IPS-18c (cell line): ENCODE data around the gene CLSTN2.

Experiments used
- H3K4me3 ChIP-seq: 2 replicates; pipeline ENCODE4 v1.7.0; 2013; ENCODE audit warnings: low read depth, mild to moderate bottlenecking, low read length, moderate library complexity; ENCODE audit not compliant: insufficient read depth
- H3K9me3 ChIP-seq: one replicate; pipeline ENCODE4 v1.6.1; 2013; ENCODE audit warnings: mild to moderate bottlenecking, low read length, moderate library complexity; ENCODE audit not compliant: control insufficient read depth, insufficient read depth

Gene CLSTN2

DNA sequence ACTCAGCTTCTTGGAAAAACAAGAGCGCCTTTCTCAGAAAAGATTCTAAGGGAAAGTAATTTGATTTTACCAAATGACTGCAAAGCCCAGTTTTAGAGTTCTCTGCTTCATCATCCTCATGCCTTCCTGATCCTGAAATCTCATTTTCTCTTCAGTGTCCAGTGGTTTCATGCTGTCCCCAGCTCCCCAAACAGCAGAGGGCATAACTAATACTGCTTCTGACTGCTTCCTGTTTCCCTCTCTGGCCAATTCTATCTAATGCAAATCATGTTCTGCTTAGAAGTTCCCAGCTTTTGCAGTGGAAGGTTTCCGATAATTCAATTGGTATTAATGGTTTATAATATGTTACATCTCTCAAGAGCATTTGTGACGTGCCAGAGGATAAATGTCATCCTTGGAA is 161.1 kb downstream of the CLSTN2 start:
- H3K4me3 ChIP-seq, result no peak overlapping the region
- H3K9me3 ChIP-seq, result no peaks in the 10 kb centered on the region

DNA sequence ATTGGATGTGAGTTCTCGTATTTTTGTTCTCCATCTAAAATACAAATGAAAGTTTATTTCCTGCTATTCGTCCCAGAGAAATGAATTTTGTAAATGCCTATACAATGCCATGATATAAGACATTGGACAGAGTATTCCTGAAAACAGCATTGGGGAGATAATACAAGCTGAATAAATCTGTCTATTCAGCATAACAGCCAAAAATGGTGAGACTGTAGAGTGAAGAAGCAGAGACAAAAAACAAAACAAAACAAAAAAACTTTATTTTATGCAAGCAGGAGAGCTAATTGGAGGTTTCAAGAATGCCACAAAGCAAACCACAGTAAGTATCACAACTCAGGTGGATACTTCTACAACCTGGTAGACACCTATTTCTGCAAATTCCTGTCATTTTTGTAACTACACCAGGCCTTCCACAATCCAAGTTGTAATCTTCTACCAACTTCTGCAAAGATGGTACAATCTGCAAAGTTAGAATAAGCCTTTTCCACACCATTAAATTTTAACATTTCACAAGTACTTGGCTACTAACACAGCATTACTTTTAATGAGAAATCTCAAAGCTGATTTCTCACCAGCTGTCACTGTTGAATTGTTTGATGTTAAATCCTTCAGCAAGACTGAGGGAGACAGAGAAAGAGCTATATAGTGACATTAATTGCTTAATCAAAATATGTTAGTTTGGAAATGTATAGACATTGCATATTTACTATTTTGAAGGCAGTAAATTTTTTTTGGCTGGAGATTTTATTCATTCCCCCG is 163.1 kb downstream of the CLSTN2 start:
- Histone ChIP-seq H3K9me3 (no peaks in the 10 kb centered on the region), H3K4me3 (no peak overlapping the region)

DNA sequence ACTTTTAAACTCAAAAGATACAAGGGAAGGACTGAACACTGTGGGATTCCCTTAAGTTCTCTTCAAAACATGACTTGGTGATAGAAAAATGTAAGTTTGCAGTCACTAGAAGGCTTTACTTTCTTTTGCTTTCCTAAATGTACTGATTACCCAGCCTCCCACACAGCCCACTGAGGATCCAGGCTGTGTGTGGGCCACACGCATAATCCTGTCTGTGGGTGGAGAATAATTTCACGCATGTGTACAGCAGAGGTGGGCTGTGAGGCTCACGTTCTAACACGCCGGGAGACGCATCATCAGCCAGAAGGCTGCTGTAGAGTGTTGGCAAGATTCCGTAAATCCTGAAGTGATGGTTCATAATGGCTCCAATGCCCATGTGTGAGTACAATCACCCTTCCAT is 165.5 kb downstream of the CLSTN2 start:
- H3K4me3 ChIP-seq, result no peak overlapping the region
- H3K9me3 ChIP-seq, result no peaks in the 10 kb centered on the region

DNA sequence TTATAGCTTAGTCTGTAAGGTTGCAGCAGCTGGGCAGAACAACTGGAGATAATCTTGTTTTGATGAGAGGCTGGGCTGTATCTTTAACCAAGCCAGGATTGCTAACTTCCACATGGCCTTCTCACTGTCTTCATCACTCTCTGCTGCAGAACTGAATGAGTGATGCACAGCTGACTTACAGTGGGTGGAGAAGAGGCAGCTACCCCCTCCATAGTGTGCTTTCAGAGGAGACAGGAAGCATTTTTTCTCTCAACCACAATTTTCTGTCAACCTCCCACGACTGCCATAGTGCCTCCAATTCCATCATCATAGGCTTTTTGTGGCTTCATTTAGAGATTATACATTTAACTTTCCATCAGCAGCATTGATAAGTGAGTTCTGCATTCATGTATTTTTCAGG is 168.2 kb downstream of the CLSTN2 start:
- H3K4me3 ChIP-seq, result no peak overlapping the region

DNA sequence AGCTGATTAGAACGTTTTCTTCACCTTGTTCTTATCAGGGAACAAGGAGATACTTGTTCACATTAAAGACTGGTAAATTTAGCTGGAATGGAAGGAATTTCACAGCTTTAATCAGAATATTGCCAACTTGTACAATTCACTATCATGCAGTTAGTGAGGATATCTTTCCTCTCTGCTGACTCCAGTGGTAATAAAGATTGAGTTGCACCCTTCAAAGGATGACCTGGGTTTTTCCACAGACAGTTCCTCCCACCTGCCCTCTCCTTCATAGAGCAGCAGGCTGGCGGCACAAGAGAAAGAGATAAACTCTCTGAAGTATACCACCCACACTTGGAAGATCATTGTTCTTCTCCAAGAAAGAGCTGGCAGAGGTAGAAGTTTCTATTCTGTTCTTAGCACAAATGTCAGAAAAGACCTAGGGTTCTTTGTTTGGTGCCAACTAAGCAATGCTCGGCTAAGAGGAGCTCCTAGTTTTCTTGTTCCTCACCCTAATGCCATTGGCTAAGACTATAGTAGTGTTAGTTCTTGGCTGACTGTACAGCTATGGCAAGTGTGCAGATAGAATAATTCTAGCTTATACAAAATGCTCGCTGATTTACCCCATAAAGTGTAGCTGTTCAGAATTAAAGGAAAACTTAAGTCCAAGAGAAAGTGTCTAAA is 169.1 kb downstream of the CLSTN2 start:
- Histone ChIP-seq H3K4me3 (no peak overlapping the region), H3K9me3 (no peaks in the 10 kb centered on the region)

More for the DNA sequence above, 168.2 kb downstream of the CLSTN2 start:
- no peaks in the 10 kb centered on the region for H3K9me3 ChIP-seq

DNA sequence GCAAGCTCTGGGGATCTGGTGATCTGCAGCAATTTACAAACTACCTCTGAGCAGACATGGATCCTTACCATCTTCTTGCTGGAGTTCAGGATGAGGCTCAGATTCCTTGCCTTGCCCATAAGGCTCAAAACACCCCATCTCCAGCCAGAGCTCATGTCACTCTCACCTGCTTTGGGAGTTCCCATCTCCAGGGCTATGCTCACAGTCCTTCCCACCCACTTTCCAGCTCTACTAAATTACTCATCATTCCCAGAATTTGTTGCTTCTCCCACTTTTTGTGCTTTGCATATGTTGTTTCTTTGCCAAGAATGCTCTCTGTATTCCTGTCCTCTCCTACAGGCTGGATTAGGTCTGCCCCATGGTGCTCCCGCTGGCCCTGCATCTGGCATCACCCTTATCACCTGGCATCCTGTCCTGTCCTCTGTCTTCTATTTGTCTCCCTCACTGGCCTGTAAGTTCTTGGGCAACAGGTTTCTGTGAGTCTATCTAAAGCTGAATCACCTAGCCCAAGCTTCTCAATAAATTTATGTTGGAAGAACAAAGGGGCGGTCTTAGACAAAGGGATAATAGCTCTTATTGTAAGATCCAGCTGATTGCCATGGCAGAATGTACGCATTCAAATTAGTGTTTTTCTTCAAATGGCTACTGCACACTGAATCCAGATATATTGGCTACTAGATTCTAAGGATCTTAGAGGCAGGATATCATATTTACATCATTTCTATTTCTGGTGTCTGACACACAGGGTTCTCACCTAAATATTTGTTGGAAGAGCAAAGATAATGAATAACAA is 179.2 kb downstream of the CLSTN2 start:
- no peak overlapping the region for H3K4me3 ChIP-seq

DNA sequence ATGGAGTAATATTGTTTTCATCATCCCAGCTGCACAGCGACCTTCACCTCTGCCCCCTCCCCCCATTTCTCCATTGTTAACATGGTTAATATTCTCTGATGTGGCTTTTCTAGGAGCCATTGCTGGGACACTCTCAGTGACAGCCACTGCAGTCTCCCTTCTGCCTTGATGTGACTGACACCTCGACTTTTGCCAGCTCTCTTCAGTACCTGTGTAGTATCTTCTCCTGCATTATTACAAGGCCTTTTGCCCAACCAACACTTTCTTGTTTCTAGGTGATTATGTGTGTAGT is 179.8 kb downstream of the CLSTN2 start:
- no peaks in the 10 kb centered on the region for H3K9me3 ChIP-seq
- no peak overlapping the region for H3K4me3 ChIP-seq

More for the DNA sequence above, 179.2 kb downstream of the CLSTN2 start:
- no peaks in the 10 kb centered on the region for H3K9me3 ChIP-seq

DNA sequence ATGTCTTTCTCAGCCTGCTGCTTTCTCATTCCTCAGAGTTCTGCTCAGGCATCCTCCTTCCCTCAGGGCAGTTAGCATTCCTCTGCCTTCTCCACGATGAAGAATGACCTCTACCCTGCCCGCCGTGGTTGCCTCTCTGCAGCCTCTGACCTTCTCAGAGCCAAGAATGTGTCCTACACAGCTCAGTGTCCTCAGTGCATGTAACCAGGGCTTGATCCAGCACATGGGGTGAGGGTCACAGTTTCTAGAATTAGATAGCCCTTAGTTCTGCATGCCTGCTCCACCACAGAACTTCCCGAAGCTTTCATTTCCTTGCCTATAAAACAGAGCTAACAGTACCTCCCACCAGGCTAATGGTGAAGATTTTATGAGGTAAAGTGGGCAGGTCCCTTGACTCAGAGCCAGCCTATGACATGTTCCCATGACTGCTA is 182.1 kb downstream of the CLSTN2 start:
- no peaks in the 10 kb centered on the region for H3K9me3 ChIP-seq
- no peak overlapping the region for H3K4me3 ChIP-seq

DNA sequence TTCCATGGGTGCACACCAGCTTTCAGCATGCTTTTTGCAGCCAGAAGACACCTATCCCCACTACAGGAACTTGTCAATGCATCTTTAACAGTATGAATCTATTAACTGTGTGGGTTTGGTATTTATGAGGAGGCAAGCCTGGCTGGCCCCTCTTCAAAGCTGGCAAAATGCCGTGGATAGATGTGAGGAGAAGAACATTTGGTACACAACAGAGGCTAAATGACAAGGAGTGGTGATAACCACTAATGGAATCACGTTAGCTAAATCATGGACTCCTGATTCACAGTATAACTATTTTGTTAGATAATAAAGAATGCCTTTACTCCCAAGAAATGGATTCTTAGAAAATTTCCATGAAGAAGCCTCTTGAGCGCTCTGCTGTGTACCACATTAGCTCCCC is 187.2 kb downstream of the CLSTN2 start:
- Histone ChIP-seq H3K4me3 (no peak overlapping the region), H3K9me3 (no peaks in the 10 kb centered on the region)

DNA sequence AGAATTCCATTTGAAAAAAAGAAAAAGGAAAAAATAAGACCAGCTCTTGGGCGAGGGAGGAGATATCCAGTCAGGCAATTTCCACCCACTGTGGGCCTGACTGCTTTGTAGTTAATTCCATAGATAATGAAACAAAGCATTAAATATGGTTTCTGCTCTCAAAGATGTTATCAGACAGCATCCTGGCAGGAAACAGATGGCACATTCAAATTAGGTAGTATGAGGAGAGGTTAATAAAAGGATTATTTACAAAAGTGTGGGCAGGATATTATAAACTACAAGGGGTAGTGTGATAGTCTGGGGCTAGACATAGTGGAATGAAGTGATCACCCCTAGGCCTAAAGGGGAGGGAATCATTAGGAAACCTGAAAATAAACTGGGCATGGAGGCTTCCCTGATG is 193.2 kb downstream of the CLSTN2 start:
- no peak overlapping the region for H3K4me3 ChIP-seq

DNA sequence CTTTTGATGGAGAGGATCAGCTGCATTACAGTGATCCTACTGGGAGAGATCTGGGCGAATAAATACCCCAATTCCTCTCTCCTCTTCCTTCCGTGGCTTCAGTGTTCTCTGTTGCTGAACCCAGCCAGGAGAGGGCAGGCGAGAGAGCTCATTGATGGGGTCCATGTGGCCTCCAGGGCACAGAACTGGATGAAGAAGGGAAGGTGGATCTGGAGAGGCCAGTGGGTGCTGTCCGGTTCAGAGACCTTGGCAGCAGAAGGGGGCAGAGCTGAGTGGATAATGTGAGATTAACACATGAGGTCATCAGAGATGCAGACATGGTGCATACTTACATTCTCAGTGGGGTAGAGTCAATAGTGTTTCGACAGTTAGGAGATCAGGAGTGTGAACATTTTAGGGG is 193.6 kb downstream of the CLSTN2 start:
- Histone ChIP-seq H3K9me3 (no peaks in the 10 kb centered on the region), H3K4me3 (no peak overlapping the region)

More for the DNA sequence above, 193.2 kb downstream of the CLSTN2 start:
- H3K9me3 ChIP-seq, result no peaks in the 10 kb centered on the region

DNA sequence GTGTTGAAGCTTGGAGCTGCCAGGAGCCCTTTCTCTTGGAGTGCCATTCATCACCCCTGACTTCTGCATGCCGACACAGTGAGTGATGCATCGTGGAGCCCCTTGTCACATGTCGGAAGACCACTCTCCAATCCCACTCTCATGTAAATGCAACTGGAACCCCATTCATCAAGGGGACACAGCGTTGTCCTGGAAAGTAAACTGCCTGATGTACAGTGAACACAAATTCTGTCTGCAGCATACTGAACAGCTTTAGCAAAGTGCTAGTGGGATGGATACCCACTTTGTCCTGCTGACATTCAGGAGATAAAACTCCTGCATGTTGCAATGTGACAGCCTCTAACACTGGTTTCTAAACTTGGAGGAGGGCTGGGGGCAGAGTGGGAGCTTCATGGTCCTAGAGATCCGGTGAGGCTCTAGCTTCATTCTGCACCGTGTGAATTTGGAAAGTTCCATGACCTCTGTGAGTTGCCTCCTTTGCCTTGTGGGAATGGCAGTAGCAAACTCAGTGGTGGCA is 194.8 kb downstream of the CLSTN2 start:
- H3K4me3 ChIP-seq, result no peak overlapping the region

DNA sequence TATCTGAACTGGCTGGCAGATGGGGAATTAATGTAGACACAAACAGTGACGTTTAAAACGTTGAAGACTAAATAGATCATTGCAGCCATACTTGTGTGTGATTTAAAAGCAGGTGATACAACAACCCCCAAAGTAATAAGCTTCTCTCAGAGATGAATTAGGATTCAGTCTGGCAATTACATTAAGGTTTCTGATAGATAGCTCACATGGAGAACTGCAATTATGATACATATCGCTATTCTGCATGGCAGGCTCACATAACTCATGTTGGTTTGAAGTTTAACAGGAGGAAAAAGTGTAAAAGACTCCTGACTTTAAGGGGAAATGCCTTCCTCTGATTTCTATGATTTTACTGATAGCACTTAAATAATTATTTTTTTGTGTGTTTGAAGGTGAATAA is 196.9 kb downstream of the CLSTN2 start:
- Histone ChIP-seq H3K4me3 (no peak overlapping the region), H3K9me3 (no peaks in the 10 kb centered on the region)

More for the DNA sequence above, 194.8 kb downstream of the CLSTN2 start:
- no peaks in the 10 kb centered on the region for H3K9me3 ChIP-seq

DNA sequence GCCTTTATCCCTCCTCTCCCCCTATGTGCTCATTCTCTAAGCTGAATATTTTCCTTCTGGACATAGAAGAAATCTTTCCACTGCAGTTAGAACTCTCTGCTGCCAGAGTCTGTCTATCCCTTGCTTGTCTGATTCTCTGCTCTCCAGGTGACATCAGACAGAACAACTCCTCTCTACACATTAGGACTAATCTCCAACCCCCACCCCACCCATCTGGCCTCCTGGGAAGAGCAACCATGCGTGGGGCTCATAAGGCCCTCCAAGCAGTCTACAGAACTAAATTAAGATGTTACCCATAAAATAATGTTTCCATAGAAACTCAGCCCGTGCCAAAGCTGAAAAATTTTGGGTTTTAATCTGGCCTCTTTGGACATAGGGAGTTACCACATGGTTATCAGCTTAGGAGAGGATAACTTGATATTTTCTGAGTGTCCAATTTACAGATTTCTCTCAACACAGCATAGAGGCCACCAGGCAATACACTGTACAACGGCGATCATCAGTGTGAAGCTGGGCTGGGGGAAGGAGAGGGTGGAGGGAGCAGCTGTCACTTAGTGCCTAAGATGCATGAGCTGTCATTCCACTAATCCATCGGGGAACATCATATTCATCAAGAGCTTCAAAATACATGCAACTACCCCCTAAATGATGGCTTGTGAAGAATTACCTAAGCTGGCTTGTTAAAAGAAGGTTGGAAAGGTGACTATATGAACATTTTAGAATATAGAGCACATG is 199.4 kb downstream of the CLSTN2 start:
- Histone ChIP-seq H3K9me3 (no peaks in the 10 kb centered on the region), H3K4me3 (no peak overlapping the region)

DNA sequence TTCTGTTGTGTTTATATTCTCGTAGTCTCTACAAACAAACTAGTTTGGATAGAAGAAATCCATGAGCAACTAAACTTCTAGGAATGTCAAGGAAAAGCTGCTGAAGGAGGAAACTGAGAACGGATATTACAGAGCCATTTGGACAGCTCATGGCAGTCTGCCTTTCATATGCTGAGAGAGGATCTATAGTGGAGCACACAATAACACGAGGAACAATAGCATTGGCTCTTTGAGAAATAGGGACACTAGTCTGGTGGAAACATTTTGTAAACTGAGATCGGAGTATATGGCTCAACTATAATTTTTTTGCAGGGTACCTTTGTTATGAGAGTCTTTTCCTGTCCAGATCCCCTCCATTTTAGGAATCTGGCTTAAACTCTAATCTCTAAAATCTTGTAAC is 200.5 kb downstream of the CLSTN2 start:
- Histone ChIP-seq H3K4me3 (no peak overlapping the region), H3K9me3 (no peaks in the 10 kb centered on the region)

DNA sequence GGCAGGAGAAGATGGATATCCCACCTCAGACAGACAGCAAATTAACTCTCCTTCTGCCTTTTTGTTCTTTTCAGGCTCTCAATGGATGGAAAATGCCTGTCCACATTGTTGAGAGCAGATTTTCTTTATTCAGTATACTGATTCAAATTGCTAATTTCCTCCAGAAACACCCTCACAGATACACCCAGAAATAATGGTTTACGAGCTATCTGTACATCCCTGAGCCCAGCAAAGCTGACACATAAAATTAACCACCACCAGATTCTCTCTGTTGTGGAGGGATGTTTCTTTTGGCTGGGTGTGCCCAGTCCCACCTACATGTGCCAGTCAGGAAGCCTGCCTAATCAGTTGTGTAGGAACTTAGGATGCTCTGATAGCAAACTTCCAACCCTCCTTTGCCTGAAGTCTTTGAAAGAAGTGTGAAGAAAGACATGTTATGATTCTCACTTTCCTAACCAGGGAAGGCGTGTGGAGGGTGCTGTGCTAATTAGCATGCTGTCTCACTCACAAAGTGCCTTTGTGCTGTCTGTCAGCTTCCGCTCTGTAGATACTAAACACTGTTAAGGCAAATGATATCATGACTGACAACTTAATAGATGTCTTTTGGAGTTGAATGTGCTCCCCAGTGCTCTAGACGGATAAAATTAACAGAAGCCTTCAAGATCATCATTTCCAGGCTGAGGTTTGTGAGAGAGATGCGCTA is 208.5 kb downstream of the CLSTN2 start:
- H3K9me3 ChIP-seq, result no peaks in the 10 kb centered on the region
- H3K4me3 ChIP-seq, result no peak overlapping the region

DNA sequence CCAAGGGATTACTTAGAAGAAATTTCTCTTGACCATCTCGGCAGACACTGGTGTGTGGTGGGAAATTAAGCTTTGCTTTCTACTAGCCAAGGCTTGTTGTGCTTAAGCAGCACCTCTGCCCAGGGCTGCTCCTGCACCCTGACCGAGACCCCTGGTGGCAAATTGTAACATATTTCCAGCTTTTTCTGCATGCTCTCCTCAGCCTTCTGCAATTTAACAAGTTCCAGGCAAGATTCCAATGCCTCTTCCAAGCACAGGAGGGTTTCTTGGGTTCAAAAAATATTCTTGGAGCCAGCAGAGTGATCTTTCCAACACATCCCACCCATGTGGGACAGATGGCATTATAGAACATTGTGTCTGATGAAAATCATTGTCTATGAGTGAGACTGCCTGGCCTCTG is 210.5 kb downstream of the CLSTN2 start:
- no peak overlapping the region for H3K4me3 ChIP-seq
- no peaks in the 10 kb centered on the region for H3K9me3 ChIP-seq
